ENCODE data around the gene CEBPZOS.
"Not testable (repeated sequence)": the region's sequence is repeated elsewhere in the genome, so short reads cannot be mapped to it uniquely, and the experiment has no call there.

Gene CEBPZOS

GRCh38 chr2:37191747-37192146 is 4.5 kb upstream of the CEBPZOS start:
- no peak for DNase-seq

GRCh38 chr2:37192551-37192950 is 3.7 kb upstream of the CEBPZOS start:
- no peak for DNase-seq

- not testable (repeated sequence) for DNase-seq
These were observed 405 bp upstream of the CEBPZOS start for GRCh38 chr2:37195862-37196319.

- no peak for DNase-seq
These were observed 2.4 kb downstream of the CEBPZOS start for GRCh38 chr2:37198681-37199065.

GRCh38 chr2:37201208-37201607 is 4.9 kb downstream of the CEBPZOS start:
- DNase-seq, result no peak

GRCh38 chr2:37201766-37202165 is 5.5 kb downstream of the CEBPZOS start:
- DNase-seq, result no peak

- no peak for DNase-seq
These were observed 7.4 kb downstream of the CEBPZOS start for GRCh38 chr2:37203708-37204107.

GRCh38 chr2:37205071-37205661 is 8.9 kb downstream of the CEBPZOS start:
- not testable (repeated sequence) for DNase-seq

GRCh38 chr2:37205689-37206341 is 9.5 kb downstream of the CEBPZOS start:
- no peak for DNase-seq

- DNase-seq, result not testable (repeated sequence)
These were observed 10.5 kb downstream of the CEBPZOS start for GRCh38 chr2:37206760-37207159.

GRCh38 chr2:37211212-37211611 is 14.9 kb downstream of the CEBPZOS start:
- no peak for DNase-seq

GRCh38 chr2:37211939-37212338 is 15.6 kb downstream of the CEBPZOS start:
- DNase-seq, result no peak

- DNase-seq, result no peak
These were observed 19.0 kb downstream of the CEBPZOS start for GRCh38 chr2:37215250-37215649.

- DNase-seq, result no peak
These were observed 22.8 kb downstream of the CEBPZOS start for GRCh38 chr2:37219046-37219445.

- no peak for DNase-seq
These were observed 26.8 kb downstream of the CEBPZOS start for GRCh38 chr2:37223131-37223530.

GRCh38 chr2:37224063-37224462 is 27.8 kb downstream of the CEBPZOS start:
- no peak for DNase-seq

- not testable (repeated sequence) for DNase-seq
These were observed 28.8 kb downstream of the CEBPZOS start for GRCh38 chr2:37225129-37225528.

GRCh38 chr2:37226863-37227262 is 30.6 kb downstream of the CEBPZOS start:
- no peak for DNase-seq

GRCh38 chr2:37228788-37229187 is 32.5 kb downstream of the CEBPZOS start:
- no peak for DNase-seq

- DNase-seq, result no peak
These were observed 34.3 kb downstream of the CEBPZOS start for GRCh38 chr2:37230581-37230980.

GRCh38 chr2:37231241-37232130 is 35.2 kb downstream of the CEBPZOS start, which contains the start of the genes CEBPZ and NDUFAF7:
TSS of gene CEBPZ (minus strand) at chr2:37231596. CDS start at chr2:37231567, 29 bp downstream.
TSS of gene NDUFAF7 (plus strand) at chr2:37231658. CDS start at chr2:37231706, 48 bp downstream.
- peak; percentile 82 for DNase-seq

- no peak for DNase-seq
These were observed 36.0 kb downstream of the CEBPZOS start for GRCh38 chr2:37232131-37232933.

GRCh38 chr2:37243435-37243834 is 47.1 kb downstream of the CEBPZOS start:
- no peak for DNase-seq

Measured in activated effector memory CD4-positive, alpha-beta T cell treated with Interleukin-2 at 50 U/mL for 16 hours (primary cell).